ENCODE data around the gene KCNQ1. TPM values are rescaled to one million over a fixed set of nuclear protein-coding genes. Genes with fewer than 3 reads are reported as not detected.

Gene KCNQ1
- total RNA-seq, 1 experiment from 2014 or later: 10.7 TPM

DNA sequence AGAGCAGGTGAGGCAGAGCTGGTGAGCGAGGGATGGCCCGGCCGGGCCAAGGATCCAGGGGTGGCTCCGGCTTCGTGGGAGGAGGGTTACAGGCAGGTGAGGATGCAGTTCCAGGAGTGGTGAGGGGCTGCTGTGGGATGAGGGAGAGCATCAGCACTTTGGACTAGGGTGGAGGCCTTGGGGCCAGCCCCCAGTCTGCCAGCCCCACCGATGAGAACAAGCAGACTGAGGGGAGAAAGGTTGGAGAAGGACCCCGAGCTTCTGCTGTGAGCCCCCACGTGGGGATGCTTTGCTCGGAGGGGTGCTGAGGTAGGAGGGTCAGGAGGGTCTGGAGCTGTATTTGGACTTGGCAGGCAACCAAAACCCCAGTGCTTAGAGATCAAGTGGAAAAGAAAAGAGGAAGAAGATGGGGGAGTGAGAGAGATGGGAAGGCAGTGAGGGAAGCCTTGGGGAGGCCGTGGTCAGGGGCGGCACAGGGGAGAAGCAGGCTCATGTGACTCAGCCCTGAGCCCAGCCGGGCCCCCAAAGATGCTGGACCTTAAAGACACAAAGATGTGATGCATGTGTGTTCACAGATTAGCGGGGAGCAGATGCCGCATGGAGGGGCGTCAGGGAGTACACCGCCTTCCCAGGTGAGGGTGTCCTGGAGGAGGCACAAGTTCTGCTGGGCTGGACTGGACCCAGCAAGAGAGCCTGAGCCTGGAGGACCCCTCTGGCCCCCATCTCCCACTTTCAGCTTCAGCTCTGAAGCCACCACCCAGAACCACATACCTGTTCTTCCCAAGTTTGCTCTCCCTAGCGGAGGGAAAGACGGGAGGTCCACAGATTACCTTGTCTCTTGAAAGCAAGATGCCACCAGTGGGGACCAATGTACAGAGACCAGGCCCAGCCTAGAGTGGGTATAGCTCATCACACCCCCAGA, 349.5 kb downstream of the KCNQ1 start:
- TF ChIP-seq ZNF274 (IDR thresholded peaks at IDR 0.05; ENCODE audit: low read depth, low read length): no peak
- TF ChIP-seq, protein P1, sequence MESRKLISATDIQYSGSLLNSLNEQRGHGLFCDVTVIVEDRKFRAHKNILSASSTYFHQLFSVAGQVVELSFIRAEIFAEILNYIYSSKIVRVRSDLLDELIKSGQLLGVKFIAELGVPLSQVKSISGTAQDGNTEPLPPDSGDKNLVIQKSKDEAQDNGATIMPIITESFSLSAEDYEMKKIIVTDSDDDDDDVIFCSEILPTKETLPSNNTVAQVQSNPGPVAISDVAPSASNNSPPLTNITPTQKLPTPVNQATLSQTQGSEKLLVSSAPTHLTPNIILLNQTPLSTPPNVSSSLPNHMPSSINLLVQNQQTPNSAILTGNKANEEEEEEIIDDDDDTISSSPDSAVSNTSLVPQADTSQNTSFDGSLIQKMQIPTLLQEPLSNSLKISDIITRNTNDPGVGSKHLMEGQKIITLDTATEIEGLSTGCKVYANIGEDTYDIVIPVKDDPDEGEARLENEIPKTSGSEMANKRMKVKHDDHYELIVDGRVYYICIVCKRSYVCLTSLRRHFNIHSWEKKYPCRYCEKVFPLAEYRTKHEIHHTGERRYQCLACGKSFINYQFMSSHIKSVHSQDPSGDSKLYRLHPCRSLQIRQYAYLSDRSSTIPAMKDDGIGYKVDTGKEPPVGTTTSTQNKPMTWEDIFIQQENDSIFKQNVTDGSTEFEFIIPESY (IDR thresholded peaks at IDR 0.05; ENCODE audit: extremely low read depth, insufficient replicate concordance, low read length): no peak
- no peak for TF ChIP-seq POLR2A (IDR thresholded peaks at IDR 0.05; ENCODE audit: borderline replicate concordance, extremely low read depth, insufficient read depth, insufficient read length)
- no peak for TF ChIP-seq CBX3 (IDR thresholded peaks at IDR 0.05; ENCODE audit: low read depth)
- no peak for TF ChIP-seq JUND (IDR thresholded peaks at IDR 0.05)
- TF ChIP-seq, protein P2, sequence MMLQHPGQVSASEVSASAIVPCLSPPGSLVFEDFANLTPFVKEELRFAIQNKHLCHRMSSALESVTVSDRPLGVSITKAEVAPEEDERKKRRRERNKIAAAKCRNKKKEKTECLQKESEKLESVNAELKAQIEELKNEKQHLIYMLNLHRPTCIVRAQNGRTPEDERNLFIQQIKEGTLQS (IDR thresholded peaks at IDR 0.05): no peak
- TF ChIP-seq YY1 (IDR thresholded peaks at IDR 0.05; ENCODE audit: extremely low read depth, insufficient replicate concordance, low read depth, low read length): no peak
- TF ChIP-seq POLR2AphosphoS5 (IDR thresholded peaks at IDR 0.05; ENCODE audit: low read depth, low read length): no peak
- TF ChIP-seq, protein P3, sequence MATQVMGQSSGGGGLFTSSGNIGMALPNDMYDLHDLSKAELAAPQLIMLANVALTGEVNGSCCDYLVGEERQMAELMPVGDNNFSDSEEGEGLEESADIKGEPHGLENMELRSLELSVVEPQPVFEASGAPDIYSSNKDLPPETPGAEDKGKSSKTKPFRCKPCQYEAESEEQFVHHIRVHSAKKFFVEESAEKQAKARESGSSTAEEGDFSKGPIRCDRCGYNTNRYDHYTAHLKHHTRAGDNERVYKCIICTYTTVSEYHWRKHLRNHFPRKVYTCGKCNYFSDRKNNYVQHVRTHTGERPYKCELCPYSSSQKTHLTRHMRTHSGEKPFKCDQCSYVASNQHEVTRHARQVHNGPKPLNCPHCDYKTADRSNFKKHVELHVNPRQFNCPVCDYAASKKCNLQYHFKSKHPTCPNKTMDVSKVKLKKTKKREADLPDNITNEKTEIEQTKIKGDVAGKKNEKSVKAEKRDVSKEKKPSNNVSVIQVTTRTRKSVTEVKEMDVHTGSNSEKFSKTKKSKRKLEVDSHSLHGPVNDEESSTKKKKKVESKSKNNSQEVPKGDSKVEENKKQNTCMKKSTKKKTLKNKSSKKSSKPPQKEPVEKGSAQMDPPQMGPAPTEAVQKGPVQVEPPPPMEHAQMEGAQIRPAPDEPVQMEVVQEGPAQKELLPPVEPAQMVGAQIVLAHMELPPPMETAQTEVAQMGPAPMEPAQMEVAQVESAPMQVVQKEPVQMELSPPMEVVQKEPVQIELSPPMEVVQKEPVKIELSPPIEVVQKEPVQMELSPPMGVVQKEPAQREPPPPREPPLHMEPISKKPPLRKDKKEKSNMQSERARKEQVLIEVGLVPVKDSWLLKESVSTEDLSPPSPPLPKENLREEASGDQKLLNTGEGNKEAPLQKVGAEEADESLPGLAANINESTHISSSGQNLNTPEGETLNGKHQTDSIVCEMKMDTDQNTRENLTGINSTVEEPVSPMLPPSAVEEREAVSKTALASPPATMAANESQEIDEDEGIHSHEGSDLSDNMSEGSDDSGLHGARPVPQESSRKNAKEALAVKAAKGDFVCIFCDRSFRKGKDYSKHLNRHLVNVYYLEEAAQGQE (IDR thresholded peaks at IDR 0.05; ENCODE audit: low read depth): no peak
- TF ChIP-seq, protein P4, sequence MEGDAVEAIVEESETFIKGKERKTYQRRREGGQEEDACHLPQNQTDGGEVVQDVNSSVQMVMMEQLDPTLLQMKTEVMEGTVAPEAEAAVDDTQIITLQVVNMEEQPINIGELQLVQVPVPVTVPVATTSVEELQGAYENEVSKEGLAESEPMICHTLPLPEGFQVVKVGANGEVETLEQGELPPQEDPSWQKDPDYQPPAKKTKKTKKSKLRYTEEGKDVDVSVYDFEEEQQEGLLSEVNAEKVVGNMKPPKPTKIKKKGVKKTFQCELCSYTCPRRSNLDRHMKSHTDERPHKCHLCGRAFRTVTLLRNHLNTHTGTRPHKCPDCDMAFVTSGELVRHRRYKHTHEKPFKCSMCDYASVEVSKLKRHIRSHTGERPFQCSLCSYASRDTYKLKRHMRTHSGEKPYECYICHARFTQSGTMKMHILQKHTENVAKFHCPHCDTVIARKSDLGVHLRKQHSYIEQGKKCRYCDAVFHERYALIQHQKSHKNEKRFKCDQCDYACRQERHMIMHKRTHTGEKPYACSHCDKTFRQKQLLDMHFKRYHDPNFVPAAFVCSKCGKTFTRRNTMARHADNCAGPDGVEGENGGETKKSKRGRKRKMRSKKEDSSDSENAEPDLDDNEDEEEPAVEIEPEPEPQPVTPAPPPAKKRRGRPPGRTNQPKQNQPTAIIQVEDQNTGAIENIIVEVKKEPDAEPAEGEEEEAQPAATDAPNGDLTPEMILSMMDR (IDR thresholded peaks at IDR 0.05 in 2 of 3, conservative IDR thresholded peaks at IDR 0.05 in 1 of 3; ENCODE audit: borderline replicate concordance in 1 of 3, insufficient read depth in 1 of 3, low read depth in 2 of 3, low read length in 2 of 3): no peak
- TF ChIP-seq SIN3A (IDR thresholded peaks at IDR 0.05; ENCODE audit: low read depth): no peak
- TF ChIP-seq EZH2 (IDR thresholded peaks at IDR 0.05): no peak
- no peak for TF ChIP-seq ZFX (IDR thresholded peaks at IDR 0.05)
- TF ChIP-seq SP1 (IDR thresholded peaks at IDR 0.05; ENCODE audit: low read depth): no peak
- no peak for TF ChIP-seq RAD21 (IDR thresholded peaks at IDR 0.05; ENCODE audit: low read depth)
- no peak for TF ChIP-seq SRF (IDR thresholded peaks at IDR 0.05; ENCODE audit: low read depth)
- no peak for TF ChIP-seq EZH2phosphoT487 (IDR thresholded peaks at IDR 0.05; ENCODE audit: borderline replicate concordance)
- H3K4me3 ChIP-seq (replicated peaks in 1 of 2; ENCODE audit: low read depth in 1 of 2, low read length in 2 of 2): no peak overlapping the region
- H2AFZ ChIP-seq (ENCODE audit: low read depth, low read length, poor library complexity, severe bottlenecking): no peak overlapping the region
- H3K4me2 ChIP-seq (ENCODE audit: low read length): no peak overlapping the region
- H3K79me2 ChIP-seq (ENCODE audit: insufficient read depth, low read length): no peaks in the 10 kb centered on the region
- no peaks in the 10 kb centered on the region for H4K20me1 ChIP-seq (ENCODE audit: insufficient read depth)
- no peaks in the 10 kb centered on the region for H3K9me2 ChIP-seq (ENCODE audit: insufficient read depth)
- intact Hi-C loops (cut with micrococcal nuclease): no loop called here
- no peaks in the 10 kb centered on the region for H3K9me3 ChIP-seq (ENCODE audit: control insufficient read depth in 1 of 2, insufficient read depth in 1 of 2, low read depth in 1 of 2, low read length in 2 of 2)
- no peak overlapping the region for H3K9ac ChIP-seq (ENCODE audit: low read length)
- ATAC-seq (no peak), DNase-seq (ENCODE audit: low read depth, low spot score) (no peak)
- H3K4me1 ChIP-seq (ENCODE audit: control insufficient read depth in 1 of 2, insufficient read depth in 2 of 2, low read length in 2 of 2): peaks cover 0 to 5% of the 10 kb centered on the region in 2 experiments; a peak in 1 of 4 replicates
- H3K27ac ChIP-seq (ENCODE audit: low read depth, low read length): no peak overlapping the region
- no peaks in the 10 kb centered on the region for H3K36me3 ChIP-seq (ENCODE audit: control insufficient read depth in 1 of 2, insufficient read depth in 2 of 2, low read length in 2 of 2)
- POLR2A ChIA-PET: no interaction called here
- BruUV-seq (replicated peaks): no TSS peak
- CTCF ChIA-PET: no interaction called here
- RAD21 ChIA-PET (ENCODE audit: low non-redundant PET in 1 of 2, low total read pairs in 2 of 2, uncharacterized antibody in 2 of 2, unreplicated experiment in 2 of 2): no interaction called here
- no peaks in the 10 kb centered on the region; the same call in 1 of the 2 replicates for H3K27me3 ChIP-seq (ENCODE audit: insufficient read depth, low read length)
